ENCODE results near the gene TSTD2.
"Not testable (repeated sequence)": the region's sequence is repeated elsewhere in the genome, so short reads cannot be mapped to it uniquely, and the experiment has no call there.

TSTD2 gene

GRCh38 chr9:97579914-97580313, 53.3 kb downstream of the TSTD2 start:
- H3K9me3 ChIP-seq (ENCODE audit: insufficient read depth, low read length) = no peaks in the 10 kb centered on the region
- DNase-seq (ENCODE audit: low read depth, low spot score) = no peak
- H3K27me3 ChIP-seq (ENCODE audit: insufficient read depth, insufficient read length) = no peaks in the 10 kb centered on the region
- H3K4me3 ChIP-seq (ENCODE audit: insufficient read length, low read depth) = no peak overlapping the region
- no peak overlapping the region for H3K9ac ChIP-seq (ENCODE audit: insufficient read length, low read depth)
- no peaks in the 10 kb centered on the region for H3K36me3 ChIP-seq (ENCODE audit: insufficient read depth, insufficient read length, low read length)
- TF ChIP-seq SUZ12 (IDR thresholded peaks at IDR 0.05; ENCODE audit: extremely low read depth, insufficient read depth, insufficient read length) (no peak), YY1 (IDR thresholded peaks at IDR 0.05; ENCODE audit: insufficient read depth, insufficient read length) (no peak), ZNF274 (IDR thresholded peaks at IDR 0.05; ENCODE audit: low read depth, low read length) (no peak)
- H3K4me1 ChIP-seq (ENCODE audit: insufficient read depth, insufficient read length) = no peaks in the 10 kb centered on the region

DNA sequence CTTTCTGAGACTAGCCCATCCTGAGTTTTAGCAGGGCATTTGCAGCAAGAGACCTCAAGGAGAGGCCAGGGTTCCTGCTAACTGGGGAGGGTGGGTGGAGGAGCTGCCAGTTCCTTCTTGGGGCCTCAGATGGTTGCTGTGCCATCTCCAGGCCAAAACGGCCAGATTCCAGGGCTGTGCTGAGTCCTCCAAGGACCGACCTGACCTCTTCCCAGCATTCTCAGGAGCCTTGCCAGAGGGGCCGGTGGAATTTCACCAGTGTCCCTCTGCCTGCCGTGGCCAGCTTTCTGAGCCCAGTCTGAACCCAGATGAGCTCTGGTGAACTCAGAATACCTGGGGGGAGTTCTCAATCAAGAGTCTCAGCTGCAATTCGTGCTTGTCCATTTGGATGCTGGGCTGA, 54.3 kb downstream of the TSTD2 start:
- H3K4me1 ChIP-seq (ENCODE audit: insufficient read depth, insufficient read length) = no peaks in the 10 kb centered on the region
- no peak for DNase-seq (ENCODE audit: low read depth, low spot score)
- H3K4me3 ChIP-seq (ENCODE audit: insufficient read length, low read depth) = no peak overlapping the region
- no peaks in the 10 kb centered on the region for H3K27me3 ChIP-seq (ENCODE audit: insufficient read depth, insufficient read length)
- no peaks in the 10 kb centered on the region for H3K9me3 ChIP-seq (ENCODE audit: insufficient read depth, low read length)
- no peak for TF ChIP-seq YY1 (IDR thresholded peaks at IDR 0.05; ENCODE audit: insufficient read depth, insufficient read length)
- no peaks in the 10 kb centered on the region for H3K36me3 ChIP-seq (ENCODE audit: insufficient read depth, insufficient read length, low read length)
- no peak overlapping the region for H3K9ac ChIP-seq (ENCODE audit: insufficient read length, low read depth)

DNA sequence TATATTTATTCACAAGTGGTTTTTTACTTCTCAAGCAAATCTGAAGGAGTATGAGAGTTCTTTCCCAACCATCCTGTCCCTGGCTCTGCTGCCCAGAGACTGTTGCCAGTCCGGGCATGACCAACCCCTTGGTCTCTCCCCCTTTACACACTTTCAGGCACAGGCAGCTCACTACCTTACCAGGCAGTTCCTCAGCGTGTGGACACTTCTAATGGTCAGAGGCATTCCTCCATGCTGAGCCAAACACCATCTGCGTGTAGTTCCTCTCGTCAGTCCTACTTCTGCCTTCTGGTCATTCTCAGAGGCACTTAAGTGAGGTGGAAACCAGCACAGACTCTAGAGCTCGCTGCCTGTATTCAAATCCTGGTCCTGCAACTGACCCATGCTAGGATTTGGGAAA, 56.1 kb downstream of the TSTD2 start:
- no peaks in the 10 kb centered on the region for H3K4me1 ChIP-seq (ENCODE audit: insufficient read depth, insufficient read length)
- H3K4me3 ChIP-seq (ENCODE audit: insufficient read length, low read depth) = no peak overlapping the region
- no peaks in the 10 kb centered on the region for H3K27me3 ChIP-seq (ENCODE audit: insufficient read depth, insufficient read length)
- no peaks in the 10 kb centered on the region for H3K9me3 ChIP-seq (ENCODE audit: insufficient read depth, low read length)
- no peak for DNase-seq (ENCODE audit: low read depth, low spot score)
- H3K36me3 ChIP-seq (ENCODE audit: insufficient read depth, insufficient read length, low read length) = no peaks in the 10 kb centered on the region
- TF ChIP-seq ZNF274 (IDR thresholded peaks at IDR 0.05; ENCODE audit: low read depth, low read length) (no peak), YY1 (IDR thresholded peaks at IDR 0.05; ENCODE audit: insufficient read depth, insufficient read length) (no peak), SUZ12 (IDR thresholded peaks at IDR 0.05; ENCODE audit: extremely low read depth, insufficient read depth, insufficient read length) (no peak)
- H3K9ac ChIP-seq (ENCODE audit: insufficient read length, low read depth) = no peak overlapping the region

DNA sequence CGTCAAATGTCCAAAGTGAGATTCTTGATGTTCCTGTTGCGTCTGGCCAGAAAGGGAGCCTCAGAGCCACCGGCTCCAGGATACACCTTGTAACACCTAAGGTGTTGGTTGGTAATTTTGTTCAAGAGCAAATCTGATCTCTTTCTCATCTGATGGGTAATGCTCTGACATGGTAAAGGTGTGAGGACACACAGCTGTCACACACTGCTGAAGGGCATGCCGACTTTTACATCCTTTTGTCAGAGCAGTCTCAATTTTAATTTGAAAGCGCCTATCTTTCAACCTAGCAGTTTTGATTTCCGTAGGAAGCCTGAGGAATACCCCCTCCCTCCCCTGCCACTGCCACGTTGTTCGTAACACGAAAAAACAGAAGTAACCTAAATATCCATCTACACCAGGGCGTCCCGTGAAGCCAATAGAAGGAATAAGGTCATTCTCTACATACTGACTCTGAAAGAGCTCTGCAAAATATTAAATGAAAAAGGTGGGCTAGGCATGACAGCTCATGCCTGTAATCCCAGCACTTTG, 57.4 kb downstream of the TSTD2 start:
- Histone ChIP-seq H3K9me3 (ENCODE audit: insufficient read depth, low read length) (no peaks in the 10 kb centered on the region), H3K4me3 (ENCODE audit: insufficient read length, low read depth) (no peak overlapping the region), H3K36me3 (ENCODE audit: insufficient read depth, insufficient read length, low read length) (no peaks in the 10 kb centered on the region), H3K4me1 (ENCODE audit: insufficient read depth, insufficient read length) (no peaks in the 10 kb centered on the region), H3K9ac (ENCODE audit: insufficient read length, low read depth) (no peak overlapping the region), H3K27me3 (ENCODE audit: insufficient read depth, insufficient read length) (no peaks in the 10 kb centered on the region)
- TF ChIP-seq ZNF274 (IDR thresholded peaks at IDR 0.05; ENCODE audit: low read depth, low read length) (no peak), SUZ12 (IDR thresholded peaks at IDR 0.05; ENCODE audit: extremely low read depth, insufficient read depth, insufficient read length) (no peak)
- DNase-seq (ENCODE audit: low read depth, low spot score) = no peak

DNA sequence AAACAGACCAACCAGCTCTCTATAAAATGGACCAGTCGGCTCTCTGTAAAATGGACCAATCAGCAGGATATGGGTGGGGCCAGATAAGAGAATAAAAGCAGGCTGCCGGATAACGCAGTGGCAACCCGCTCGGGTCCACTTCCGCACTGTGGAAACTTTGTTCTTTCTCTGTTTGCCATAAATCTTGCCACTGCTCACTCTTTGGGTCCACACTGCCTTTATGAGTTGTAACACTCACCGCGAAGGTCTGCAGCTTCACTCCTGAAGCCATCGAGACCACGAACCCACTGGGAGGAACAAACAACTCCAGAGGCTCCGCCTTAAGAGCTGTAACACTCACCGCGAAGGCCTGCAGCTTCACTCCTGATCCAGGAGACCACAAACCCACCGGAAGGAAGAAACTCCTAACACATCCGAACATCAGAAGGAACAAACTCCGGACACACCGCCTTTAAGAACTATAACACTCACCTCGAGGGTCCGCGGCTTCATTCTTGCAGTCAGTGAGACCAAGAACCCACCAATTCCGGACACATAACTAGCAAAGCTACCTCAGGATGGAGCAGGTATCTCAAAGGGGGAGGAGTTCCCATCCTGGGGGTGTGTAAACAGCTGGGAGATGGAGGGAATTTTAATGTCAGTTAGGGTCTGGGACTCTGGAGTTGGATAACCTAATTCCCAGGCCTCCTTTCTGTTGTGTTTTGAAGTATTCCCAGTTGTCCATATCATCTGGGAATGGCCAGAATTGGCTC, 58.1 kb downstream of the TSTD2 start:
- not testable (repeated sequence) for H3K9me3 ChIP-seq (ENCODE audit: insufficient read depth, low read length); DNase-seq (ENCODE audit: low read depth, low spot score); H3K27me3 ChIP-seq (ENCODE audit: insufficient read depth, insufficient read length); H3K9ac ChIP-seq (ENCODE audit: insufficient read length, low read depth); H3K4me3 ChIP-seq (ENCODE audit: insufficient read length, low read depth); H3K36me3 ChIP-seq (ENCODE audit: insufficient read depth, insufficient read length, low read length); H3K4me1 ChIP-seq (ENCODE audit: insufficient read depth, insufficient read length)

DNA sequence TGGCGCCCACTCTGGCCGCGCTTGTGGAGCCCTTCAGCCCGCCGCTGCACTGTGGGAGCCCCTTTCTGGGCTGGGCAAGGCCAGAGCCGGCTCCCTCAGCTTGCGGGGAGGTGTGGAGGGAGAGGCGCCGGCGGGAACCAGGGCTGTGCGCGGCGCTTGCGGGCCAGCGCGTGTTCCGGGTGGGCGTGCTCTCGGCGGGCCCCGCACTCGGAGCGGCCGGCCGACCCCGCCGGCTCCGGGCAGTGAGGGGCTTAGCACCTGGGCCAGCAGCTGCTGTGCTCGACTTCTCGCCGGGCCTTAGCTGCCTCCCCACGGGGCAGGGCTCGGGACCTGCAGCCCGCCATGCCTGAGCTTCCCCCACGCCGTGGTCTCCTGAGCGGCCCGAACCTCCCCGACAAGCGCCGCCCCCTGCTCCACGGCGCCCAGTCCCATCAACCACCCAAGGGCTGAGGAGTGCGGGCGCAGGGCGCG, 59.0 kb downstream of the TSTD2 start:
- not testable (repeated sequence) for H3K9me3 ChIP-seq (ENCODE audit: insufficient read depth, low read length); H3K27me3 ChIP-seq (ENCODE audit: insufficient read depth, insufficient read length); DNase-seq (ENCODE audit: low read depth, low spot score); H3K9ac ChIP-seq (ENCODE audit: insufficient read length, low read depth); H3K36me3 ChIP-seq (ENCODE audit: insufficient read depth, insufficient read length, low read length); H3K4me3 ChIP-seq (ENCODE audit: insufficient read length, low read depth); H3K4me1 ChIP-seq (ENCODE audit: insufficient read depth, insufficient read length)

- no peaks in the 10 kb centered on the region for H3K36me3 ChIP-seq (ENCODE audit: insufficient read depth, insufficient read length, low read length)
- H3K9ac ChIP-seq (ENCODE audit: insufficient read length, low read depth) = no peak overlapping the region
Observed at GRCh38 chr9:97573482-97574073, 59.6 kb downstream of the TSTD2 start.

More at GRCh38 chr9:97573482-97574073, 59.6 kb downstream of the TSTD2 start:
- no peak for DNase-seq (ENCODE audit: low read depth, low spot score)
- H3K4me3 ChIP-seq (ENCODE audit: insufficient read length, low read depth) = no peak overlapping the region
- H3K27me3 ChIP-seq (ENCODE audit: insufficient read depth, insufficient read length) = no peaks in the 10 kb centered on the region
- no peaks in the 10 kb centered on the region for H3K4me1 ChIP-seq (ENCODE audit: insufficient read depth, insufficient read length)
- no peaks in the 10 kb centered on the region for H3K9me3 ChIP-seq (ENCODE audit: insufficient read depth, low read length)
- no peak for TF ChIP-seq SUZ12 (IDR thresholded peaks at IDR 0.05; ENCODE audit: extremely low read depth, insufficient read depth, insufficient read length)
- no peak for TF ChIP-seq YY1 (IDR thresholded peaks at IDR 0.05; ENCODE audit: insufficient read depth, insufficient read length)
- TF ChIP-seq ZNF274 (IDR thresholded peaks at IDR 0.05; ENCODE audit: low read depth, low read length) = no peak

Measured in NT2/D1 (cell line).